Natural killer cell treated with Interleukin-12 subunit alpha and Interleukin-12 subunit beta and Interleukin-15 and Interleukin-18, amount 100 ng/mL, for 72 hours (primary cell): Measurements from ENCODE around the gene GOLM1. TPM values are rescaled to one million over a fixed set of nuclear protein-coding genes. Genes with fewer than 3 reads are reported as not detected.
"Not testable (repeated sequence)": the region's sequence is repeated elsewhere in the genome, so short reads cannot be mapped to it uniquely, and the experiment has no call there.

Experiments
- ATAC-seq, 2 donors: fragments of 150-1000 bp; cut with Tn5 transposase in 1 of 2; sonication (Bioruptor Pico), chemical (Tn5 transposase) in 1 of 2; 2 replicates each; pipeline ENCODE4 v1.10.0; 2021
- DNase-seq: peaks from one replicate; pipeline ENCODE4 v3.0.0; 2022; ENCODE audit warnings: low spot score
- H3K27ac Mint-ChIP-seq, 2 donors: 1 replicate in 1 of 2; 2 replicates in 1 of 2; pipeline ENCODE4 v1.8.0; 2022; ENCODE audit warnings: mixed read lengths in 2 of 2, mild to moderate bottlenecking in 1 of 2, moderate library complexity in 1 of 2
- H3K27me3 Mint-ChIP-seq, 2 donors: 1 replicate in 1 of 2; 2 replicates in 1 of 2; pipeline ENCODE4 v1.8.0; 2022; ENCODE audit warnings: mixed read lengths in 2 of 2
- H3K36me3 Mint-ChIP-seq: one replicate; pipeline ENCODE4 v1.8.0; 2022; ENCODE audit warnings: mixed read lengths
- H3K4me1 Mint-ChIP-seq, 2 donors: 1 replicate in 1 of 2; 2 replicates in 1 of 2; pipeline ENCODE4 v1.8.0; 2022; ENCODE audit warnings: low read depth in 2 of 2, mixed read lengths in 2 of 2, mild to moderate bottlenecking in 1 of 2
- H3K4me3 Mint-ChIP-seq: one replicate; pipeline ENCODE4 v1.8.0; 2022; ENCODE audit warnings: mixed read lengths
- H3K9me3 Mint-ChIP-seq: 2 replicates; pipeline ENCODE4 v1.8.0; 2022; ENCODE audit warnings: mixed read lengths
- total RNA-seq, 2 donors: library from RNA; stranded (reverse); gene quantifications; one replicate each; pipeline ENCODE4 v1.2.3, GENCODE V29; 2022

Gene GOLM1
- total RNA-seq, 2 donors from 2014 or later = 3.6 to 20.5 TPM

DNA sequence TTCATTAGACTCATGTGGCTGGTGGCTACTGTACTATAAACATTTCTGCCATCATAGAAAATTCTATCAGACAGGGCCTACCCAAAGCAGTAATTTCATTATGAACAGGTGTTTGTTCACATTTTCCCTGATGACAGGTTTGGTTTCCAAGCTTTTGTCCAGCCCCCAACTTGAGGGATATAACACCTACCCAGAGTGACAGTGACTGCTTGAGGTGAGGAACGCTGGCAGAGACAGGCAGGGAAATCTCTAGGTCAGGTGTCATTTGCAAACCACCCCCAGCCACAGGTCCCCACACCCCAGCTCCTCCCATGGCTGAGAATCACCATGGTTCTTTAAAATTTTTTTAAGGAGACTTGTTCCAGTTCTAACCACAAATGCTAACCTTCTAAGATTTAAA, 25.5 kb downstream of the GOLM1 start:
- H3K4me1 Mint-ChIP-seq = peaks cover 13 to 15% of the 10 kb centered on the region in 2 donors
- DNase-seq (no peak), ATAC-seq (no peak)
- no peaks in the 10 kb centered on the region for H3K27me3 Mint-ChIP-seq
- no peak overlapping the region for H3K4me3 Mint-ChIP-seq
- no peaks in the 10 kb centered on the region for H3K36me3 Mint-ChIP-seq
- H3K9me3 Mint-ChIP-seq = no peaks in the 10 kb centered on the region
- H3K27ac Mint-ChIP-seq = peak overlapping the region in 1 of 2 donors; percentile 55

DNA sequence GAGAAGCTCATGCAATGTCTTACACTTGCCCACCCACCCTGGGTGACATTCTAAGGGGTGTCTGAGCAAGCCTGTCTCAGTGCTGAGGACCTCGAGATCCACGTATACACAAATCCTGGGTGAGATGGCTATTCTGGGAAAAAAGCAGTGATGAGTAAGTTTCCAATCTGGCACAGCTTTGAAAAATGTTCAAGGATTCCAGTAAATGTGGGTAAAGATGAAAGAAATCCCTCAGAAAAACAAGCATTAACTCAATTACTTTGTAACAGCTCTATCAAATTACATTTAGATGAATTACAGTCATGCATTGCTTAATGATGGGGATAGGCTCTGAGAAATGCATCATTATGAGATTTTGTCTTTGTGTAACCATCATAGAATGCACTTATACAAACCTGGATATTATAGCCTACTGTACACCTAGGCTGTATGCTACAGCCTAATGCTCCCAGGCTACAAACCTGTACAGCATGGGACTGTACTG, 26.9 kb downstream of the GOLM1 start:
- no peak for DNase-seq
- H3K27ac Mint-ChIP-seq = no peak overlapping the region
- H3K27me3 Mint-ChIP-seq = no peaks in the 10 kb centered on the region
- no peaks in the 10 kb centered on the region for H3K36me3 Mint-ChIP-seq
- H3K9me3 Mint-ChIP-seq = no peaks in the 10 kb centered on the region
- H3K4me1 Mint-ChIP-seq = peaks cover 13 to 15% of the 10 kb centered on the region in 2 donors
- no peak overlapping the region for H3K4me3 Mint-ChIP-seq
- ATAC-seq = no peak

DNA sequence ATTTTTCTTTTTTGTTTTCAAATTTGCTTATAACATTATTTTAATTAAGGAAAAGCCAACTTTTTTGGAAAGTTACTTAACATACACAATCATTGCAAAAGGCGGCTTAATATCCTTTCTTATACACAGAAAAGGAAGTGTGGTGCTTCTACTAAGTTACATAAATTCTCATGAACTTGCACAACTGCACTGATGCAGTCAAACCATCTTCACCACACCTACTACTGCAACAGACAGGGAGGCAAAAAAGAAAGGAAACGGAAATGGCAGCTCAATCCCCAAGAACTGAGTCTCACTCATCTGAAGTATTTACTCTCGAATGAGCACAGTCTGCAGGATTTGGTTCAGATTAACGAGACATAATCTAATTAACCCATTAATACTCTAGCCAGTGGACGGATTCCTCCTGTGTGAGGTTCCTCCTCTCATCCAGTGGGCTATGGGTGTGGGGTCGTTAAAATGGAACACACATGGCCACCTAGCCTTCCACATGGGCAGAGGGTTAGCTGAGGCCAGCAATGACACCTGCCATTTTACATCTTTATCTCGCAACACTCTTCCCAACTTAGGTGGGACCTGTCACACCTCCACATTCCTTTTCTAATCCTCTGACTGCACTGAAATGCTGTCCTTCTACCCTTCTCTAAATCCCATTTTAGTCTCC, 30.0 kb downstream of the GOLM1 start:
- DNase-seq (no peak), ATAC-seq (no peak)
- H3K9me3 Mint-ChIP-seq = no peaks in the 10 kb centered on the region
- H3K27me3 Mint-ChIP-seq = no peaks in the 10 kb centered on the region
- no peak overlapping the region for H3K27ac Mint-ChIP-seq
- H3K4me3 Mint-ChIP-seq = no peak overlapping the region
- H3K36me3 Mint-ChIP-seq = no peaks in the 10 kb centered on the region
- H3K4me1 Mint-ChIP-seq = no peaks in the 10 kb centered on the region

DNA sequence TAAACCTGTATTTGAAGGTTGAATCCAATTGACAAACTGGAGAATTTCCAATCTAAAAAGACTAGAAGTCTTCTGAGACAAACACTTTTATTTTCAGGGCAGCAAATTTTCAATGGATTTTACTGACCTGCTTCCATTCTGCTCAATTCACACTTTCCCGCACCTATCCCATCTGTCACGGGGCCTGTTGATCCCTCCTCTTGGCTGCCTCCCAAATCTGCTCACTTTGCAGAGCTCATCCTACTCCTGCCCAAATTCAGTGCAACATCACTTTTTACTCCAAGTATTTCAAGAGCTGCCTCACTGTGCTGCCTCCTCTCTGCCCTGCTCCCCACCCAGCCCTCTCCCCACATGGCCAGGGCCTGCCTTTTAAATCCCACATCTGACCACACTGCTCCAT, 35.1 kb downstream of the GOLM1 start:
- H3K36me3 Mint-ChIP-seq = no peaks in the 10 kb centered on the region
- H3K4me1 Mint-ChIP-seq = peaks cover 0 to 5% of the 10 kb centered on the region in 2 donors
- DNase-seq (no peak), ATAC-seq (no peak)
- H3K27me3 Mint-ChIP-seq = peaks cover 0 to 7% of the 10 kb centered on the region in 2 donors
- no peaks in the 10 kb centered on the region for H3K9me3 Mint-ChIP-seq
- no peak overlapping the region for H3K27ac Mint-ChIP-seq
- no peak overlapping the region for H3K4me3 Mint-ChIP-seq

GRCh38 chr9:86062845-86063693, 36.3 kb downstream of the GOLM1 start:
- Mint-ChIP-seq H3K27me3 (peaks cover 0 to 11% of the 10 kb centered on the region in 2 donors), H3K27ac (no peak overlapping the region), H3K4me3 (no peak overlapping the region), H3K4me1 (peaks cover 0 to 6% of the 10 kb centered on the region in 2 donors), H3K36me3 (no peaks in the 10 kb centered on the region), H3K9me3 (no peaks in the 10 kb centered on the region)
- ATAC-seq (no peak), DNase-seq (no peak)

GRCh38 chr9:86061972-86062739, 37.2 kb downstream of the GOLM1 start:
- no peak overlapping the region for H3K27ac Mint-ChIP-seq
- peaks cover 0 to 11% of the 10 kb centered on the region in 2 donors for H3K27me3 Mint-ChIP-seq
- no peaks in the 10 kb centered on the region for H3K9me3 Mint-ChIP-seq

DNA sequence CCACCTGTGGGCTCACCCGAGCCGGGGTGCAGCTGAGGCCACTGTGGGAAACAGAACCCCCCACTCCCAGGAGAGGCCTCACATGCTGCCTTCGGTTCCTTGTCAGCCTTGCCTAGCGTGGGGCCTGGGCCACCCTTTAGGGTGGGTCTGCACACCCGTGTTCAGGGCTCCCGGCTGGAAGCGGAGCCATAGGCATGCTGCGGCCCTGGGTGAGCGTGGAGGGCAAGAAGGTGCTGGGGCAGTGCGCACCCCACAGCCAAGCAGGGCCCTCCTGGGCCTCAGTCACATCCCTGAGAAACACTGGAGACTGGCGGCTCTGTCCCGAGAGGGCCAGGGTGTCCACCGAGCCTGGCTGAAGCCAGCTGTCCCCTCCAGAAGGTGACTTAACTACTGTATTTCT, 41.9 kb downstream of the GOLM1 start:
- Mint-ChIP-seq H3K4me3 (no peak overlapping the region), H3K9me3 (no peaks in the 10 kb centered on the region)

More at GRCh38 chr9:86061972-86062739, 37.2 kb downstream of the GOLM1 start:
- no peak for DNase-seq
- peaks cover 0 to 6% of the 10 kb centered on the region in 2 donors for H3K4me1 Mint-ChIP-seq
- no peak for ATAC-seq
- H3K4me3 Mint-ChIP-seq = no peak overlapping the region
- no peaks in the 10 kb centered on the region for H3K36me3 Mint-ChIP-seq

DNA sequence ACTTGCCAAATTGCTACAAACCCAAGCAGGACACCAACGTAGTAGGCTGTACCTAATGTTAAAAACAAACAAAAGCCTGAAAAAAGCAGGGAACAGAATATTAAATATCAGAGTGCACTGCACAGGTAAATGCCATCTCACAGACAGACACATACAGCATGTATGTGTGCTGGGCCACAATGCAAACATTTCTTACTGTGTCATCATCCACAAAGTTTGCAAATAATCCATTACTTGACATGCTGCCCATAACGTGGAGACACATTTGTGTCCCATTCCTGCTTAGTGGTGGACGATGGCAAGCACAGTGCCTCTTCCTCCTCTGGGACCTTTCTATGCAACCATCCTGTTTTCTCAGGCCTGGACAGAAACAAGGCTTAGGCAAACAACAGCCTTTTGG, 44.7 kb downstream of the GOLM1 start:
- H3K27me3 Mint-ChIP-seq = peaks cover 0 to 20% of the 10 kb centered on the region in 2 donors
- H3K4me1 Mint-ChIP-seq = peaks cover 7 to 18% of the 10 kb centered on the region in 2 donors
- DNase-seq (no peak), ATAC-seq (no peak)
- H3K4me3 Mint-ChIP-seq = no peak overlapping the region
- H3K36me3 Mint-ChIP-seq = no peaks in the 10 kb centered on the region
- no peak overlapping the region for H3K27ac Mint-ChIP-seq
- no peaks in the 10 kb centered on the region for H3K9me3 Mint-ChIP-seq

More for the DNA sequence above, 41.9 kb downstream of the GOLM1 start:
- no peaks in the 10 kb centered on the region for H3K36me3 Mint-ChIP-seq
- DNase-seq = no peak
- no peak for ATAC-seq
- H3K4me1 Mint-ChIP-seq = peaks cover 7 to 21% of the 10 kb centered on the region in 2 donors
- H3K27ac Mint-ChIP-seq = no peak overlapping the region
- H3K27me3 Mint-ChIP-seq = peaks cover 0 to 16% of the 10 kb centered on the region in 2 donors

GRCh38 chr9:86052556-86053468, 46.5 kb downstream of the GOLM1 start:
- Mint-ChIP-seq H3K27me3 (peaks cover 0 to 16% of the 10 kb centered on the region in 2 donors), H3K4me3 (no peak overlapping the region), H3K4me1 (peaks cover 7 to 15% of the 10 kb centered on the region in 2 donors), H3K36me3 (no peaks in the 10 kb centered on the region), H3K9me3 (no peaks in the 10 kb centered on the region), H3K27ac (no peak overlapping the region)
- ATAC-seq (peak; percentile 40 to 53), DNase-seq (no peak)

DNA sequence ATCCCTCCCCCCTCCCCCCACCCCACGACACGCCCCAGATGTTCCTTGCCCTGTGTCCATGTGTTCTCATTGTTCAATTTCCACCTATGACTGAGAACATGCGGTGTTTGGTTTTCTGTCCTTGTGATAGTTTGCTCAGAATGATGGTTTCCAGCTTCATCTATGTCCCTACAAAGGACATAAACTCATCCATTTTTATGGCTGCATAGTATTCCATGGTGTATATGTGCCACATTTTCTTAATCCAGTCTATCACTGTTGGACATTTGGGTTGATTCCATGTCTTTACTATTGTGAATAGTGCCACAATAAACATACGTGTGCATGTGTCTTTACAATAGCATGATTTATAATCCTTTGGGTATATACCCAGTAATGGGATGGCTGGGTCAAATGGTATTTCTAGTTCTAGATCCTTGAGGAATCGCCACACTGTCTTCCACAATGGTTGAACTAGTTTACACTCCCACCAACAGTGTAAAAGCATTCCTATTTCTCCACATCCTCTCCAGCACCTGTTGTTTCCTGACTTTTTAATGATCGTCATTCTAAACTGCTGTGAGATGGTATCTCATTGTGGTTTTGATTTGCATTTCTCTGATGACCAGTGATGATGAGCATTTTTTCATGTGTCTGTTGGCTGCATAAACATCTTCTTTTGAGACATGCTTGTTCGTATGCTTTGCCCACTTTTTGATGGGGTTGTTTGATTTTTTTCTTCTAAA, 51.2 kb downstream of the GOLM1 start:
- H3K9me3 Mint-ChIP-seq, H3K27ac Mint-ChIP-seq, H3K4me1 Mint-ChIP-seq, H3K4me3 Mint-ChIP-seq, H3K36me3 Mint-ChIP-seq, DNase-seq, ATAC-seq: not testable (repeated sequence)
- H3K27me3 Mint-ChIP-seq = peaks cover 0 to 10% of the 10 kb centered on the region in 2 donors

GRCh38 chr9:86047361-86047760, 52.0 kb downstream of the GOLM1 start:
- no peaks in the 10 kb centered on the region for H3K9me3 Mint-ChIP-seq
- no peaks in the 10 kb centered on the region for H3K4me1 Mint-ChIP-seq
- no peak for DNase-seq
- no peak overlapping the region for H3K4me3 Mint-ChIP-seq
- no peak overlapping the region for H3K27ac Mint-ChIP-seq
- H3K36me3 Mint-ChIP-seq = no peaks in the 10 kb centered on the region
- ATAC-seq = no peak
- H3K27me3 Mint-ChIP-seq = peaks cover 0 to 10% of the 10 kb centered on the region in 2 donors

- no peak for ATAC-seq
- no peak for DNase-seq
- H3K9me3 Mint-ChIP-seq = no peaks in the 10 kb centered on the region
- H3K4me3 Mint-ChIP-seq = no peak overlapping the region
- H3K27me3 Mint-ChIP-seq = peaks cover 0 to 10% of the 10 kb centered on the region in 2 donors
- H3K27ac Mint-ChIP-seq = no peak overlapping the region
- no peaks in the 10 kb centered on the region for H3K4me1 Mint-ChIP-seq
- H3K36me3 Mint-ChIP-seq = no peaks in the 10 kb centered on the region
These were observed 52.4 kb downstream of the GOLM1 start for GRCh38 chr9:86046930-86047341.
